NOMO-1 treated with dmso at 0.1 percent for 144 hours (cell line): ENCODE results near the gene RAMAC.
"Not testable (repeated sequence)": the region's sequence is repeated elsewhere in the genome, so short reads cannot be mapped to it uniquely, and the experiment has no call there.

Experiments used
- DNase-seq: peaks from one replicate; lab custom pipeline; 2025; ENCODE audit not compliant: unreplicated experiment; lab: John Stamatoyannopoulos, UW

The RAMAC gene

GRCh38 chr15:83012076-83012426 lies 26.0 kb downstream of the RAMAC start:
- DNase-seq: no peak

GRCh38 chr15:83012636-83013035 lies 26.6 kb downstream of the RAMAC start:
- DNase-seq: no peak

- DNase-seq: no peak
Measured at GRCh38 chr15:83014205-83014653, 28.2 kb downstream of the RAMAC start.

GRCh38 chr15:83015361-83015760 lies 29.4 kb downstream of the RAMAC start:
- no peak for DNase-seq

GRCh38 chr15:83016906-83017305 lies 30.9 kb downstream of the RAMAC start:
- DNase-seq: no peak

GRCh38 chr15:83018436-83018835 lies 32.4 kb downstream of the RAMAC start:
- DNase-seq: no peak

- no peak for DNase-seq
Measured at GRCh38 chr15:83030021-83030420, 44.0 kb downstream of the RAMAC start.

GRCh38 chr15:83031234-83031633 lies 45.2 kb downstream of the RAMAC start:
- not testable (repeated sequence) for DNase-seq

- no peak for DNase-seq
Measured at GRCh38 chr15:83036253-83036652, 50.2 kb downstream of the RAMAC start.

GRCh38 chr15:83039206-83039605 lies 53.2 kb downstream of the RAMAC start:
- DNase-seq: no peak
